Skeletal muscle tissue (tissue), 4 donors: ENCODE results near the gene STK11. TPM values are rescaled to one million over a fixed set of nuclear protein-coding genes. Genes with fewer than 3 reads are reported as not detected.
"Not testable (repeated sequence)": the region's sequence is repeated elsewhere in the genome, so short reads cannot be mapped to it uniquely, and the experiment has no call there.

Source experiments
- H3K27ac ChIP-seq: one replicate; pipeline ENCODE4 v1.7.0; 2013; ENCODE audit warnings: mild to moderate bottlenecking, low read depth, low read length, inconsistent platforms
- H3K27me3 ChIP-seq, 3 donors: one replicate each; pipeline ENCODE4 v1.7.0; 2013; ENCODE audit warnings: low read length in 3 of 3; ENCODE audit not compliant: control insufficient read depth in 3 of 3, insufficient read depth in 3 of 3
- H3K36me3 ChIP-seq, 3 donors: one replicate each; pipeline ENCODE4 v1.7.0; 2013; ENCODE audit warnings: low read length in 3 of 3; ENCODE audit not compliant: control insufficient read depth in 3 of 3, insufficient read depth in 3 of 3
- H3K4me1 ChIP-seq, 3 donors: one replicate each; pipeline ENCODE4 v1.7.0; 2013; ENCODE audit warnings: low read length in 3 of 3, mild to moderate bottlenecking in 3 of 3; ENCODE audit not compliant: control insufficient read depth in 3 of 3, insufficient read depth in 3 of 3
- H3K4me3 ChIP-seq, 3 donors: one replicate each; pipeline ENCODE4 v1.7.0; 2013; ENCODE audit warnings: low read length in 3 of 3
- H3K9ac ChIP-seq, 3 donors: one replicate each; pipeline ENCODE4 v1.7.0; 2013; ENCODE audit warnings: low read length in 3 of 3, mild to moderate bottlenecking in 3 of 3, moderate library complexity in 2 of 3, low read depth in 1 of 3
- H3K9me3 ChIP-seq, 3 donors: one replicate each; pipeline ENCODE4 v1.7.0; 2013; ENCODE audit warnings: low read length in 3 of 3; ENCODE audit not compliant: control insufficient read depth in 3 of 3
- total RNA-seq: library from RNA; depleted of rRNA; stranded (reverse); fragments of >200 nt; gene quantifications from one replicate; pipeline ENCODE4 v1.2.3, GENCODE V29; 2014
- donor health status: Osteomylitis.

Gene STK11
- total RNA-seq, 1 donor from 2014 or later: 51.7 TPM

DNA sequence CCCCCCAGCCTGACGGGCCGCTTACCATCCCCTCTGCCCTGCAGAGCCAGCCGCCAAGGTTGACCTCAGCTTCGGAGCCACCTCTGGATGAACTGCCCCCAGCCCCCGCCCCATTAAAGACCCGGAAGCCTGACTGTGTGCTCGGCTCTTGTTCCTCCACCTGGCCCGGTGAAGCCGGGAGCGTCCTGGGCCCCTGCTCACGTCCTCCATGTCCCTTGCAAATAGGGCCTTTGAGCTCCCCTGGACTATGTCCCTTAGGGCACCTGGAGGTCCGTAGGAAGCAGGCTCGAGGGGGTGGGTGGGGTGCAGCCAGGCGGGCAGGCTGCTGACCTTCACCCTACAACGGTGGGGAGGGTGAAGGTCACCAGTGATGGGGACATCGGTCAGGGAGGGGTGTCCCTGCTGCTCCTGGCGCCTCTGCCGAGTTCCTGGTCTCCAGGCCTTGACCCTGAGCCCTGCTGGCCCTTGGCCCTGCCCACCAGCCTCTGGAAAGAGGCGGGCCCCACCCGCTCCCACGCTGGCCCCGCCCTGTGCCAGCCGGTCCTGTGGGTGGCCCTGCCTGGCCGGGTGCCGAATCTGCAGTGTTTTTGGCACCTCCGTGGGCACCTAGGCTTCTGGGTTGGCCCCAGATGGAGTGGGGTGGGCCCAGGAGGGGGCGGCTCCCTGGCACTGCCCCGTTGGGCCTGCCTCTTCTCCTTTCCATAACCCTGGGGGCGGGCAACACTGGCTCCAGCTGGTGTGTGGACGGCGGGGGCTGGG is 39.3 kb downstream of the STK11 start:
- H3K4me3 ChIP-seq: peak overlapping the region; percentile 40 to 58 (median 43)
- peak overlapping the region; percentile 77 to 94 (median 81) for H3K9ac ChIP-seq

GRCh38 chr19:1245494-1246264 is 40.1 kb downstream of the STK11 start:
- Histone ChIP-seq H3K27me3 (no peaks in the 10 kb centered on the region), H3K27ac (peak overlapping the region; percentile 100), H3K36me3 (no peaks in the 10 kb centered on the region), H3K4me1 (peaks cover 56 to 65% (median 63%) of the 10 kb centered on the region in 3 donors), H3K9me3 (no peaks in the 10 kb centered on the region), H3K9ac (peak overlapping the region; percentile 77 to 94 (median 81)), H3K4me3 (peak overlapping the region; percentile 14 to 32 (median 29))

More for the DNA sequence above, 39.3 kb downstream of the STK11 start:
- Histone ChIP-seq H3K36me3 (no peaks in the 10 kb centered on the region), H3K27me3 (no peaks in the 10 kb centered on the region), H3K4me1 (peaks cover 57 to 67% (median 66%) of the 10 kb centered on the region in 3 donors), H3K27ac (peak overlapping the region; percentile 100), H3K9me3 (no peaks in the 10 kb centered on the region)

DNA sequence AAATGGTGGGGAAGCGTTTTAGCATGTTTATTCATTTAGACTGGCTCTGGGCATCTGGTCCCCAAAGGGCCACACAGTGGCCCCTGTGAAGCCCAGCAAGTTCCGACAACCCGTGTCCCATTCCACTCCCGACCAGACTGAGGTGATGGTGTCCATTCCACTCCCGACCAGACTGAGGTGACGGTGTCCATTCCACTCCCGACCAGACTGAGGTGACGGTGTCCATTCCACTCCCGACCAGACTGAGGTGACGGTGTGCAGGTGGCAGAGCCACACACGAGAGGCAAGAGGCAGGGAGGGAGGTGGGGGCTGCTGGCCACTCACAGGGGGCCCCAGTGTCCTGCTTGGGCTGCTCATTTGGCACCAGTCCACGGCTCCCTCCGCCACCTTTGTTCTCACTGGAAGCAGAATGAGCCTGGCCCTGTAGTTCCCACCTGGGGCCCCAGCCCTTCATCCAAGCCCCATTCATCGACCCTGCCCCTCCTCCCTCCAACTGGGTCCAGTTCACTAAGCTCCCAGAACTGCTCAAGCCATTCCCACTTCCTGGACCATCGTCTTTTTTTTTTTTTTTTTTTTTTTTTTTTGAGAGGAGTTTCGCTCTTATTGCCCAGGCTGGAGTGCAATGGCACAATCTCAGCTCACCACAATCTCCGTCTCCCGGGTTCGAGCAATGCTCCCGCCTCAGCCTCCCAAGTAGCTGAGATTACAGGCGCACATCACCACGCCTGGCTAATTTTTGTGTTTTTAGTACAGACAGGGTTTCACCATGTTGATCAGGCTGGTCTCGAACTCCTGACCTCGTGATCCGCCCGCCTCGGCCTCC is 40.9 kb downstream of the STK11 start:
- H3K27ac ChIP-seq: peak overlapping the region; percentile 100
- H3K27me3 ChIP-seq, H3K36me3 ChIP-seq, H3K9me3 ChIP-seq: not testable (repeated sequence)
- H3K4me3 ChIP-seq: peak overlapping the region; percentile 14 to 24 (median 22)
- H3K4me1 ChIP-seq: peaks cover 54 to 61% (median 60%) of the 10 kb centered on the region in 3 donors
- H3K9ac ChIP-seq: peak overlapping the region; percentile 51 to 72 (median 67)

- Histone ChIP-seq H3K36me3 (peaks cover 0 to 9% (median 1%) of the 10 kb centered on the region in 3 donors), H3K9me3 (no peaks in the 10 kb centered on the region), H3K4me1 (peaks cover 52 to 66% (median 65%) of the 10 kb centered on the region in 3 donors), H3K9ac (peak overlapping the region; percentile 66 to 94 (median 90)), H3K4me3 (peak overlapping the region; percentile 31 to 73 (median 70)), H3K27ac (peak overlapping the region; percentile 100), H3K27me3 (no peaks in the 10 kb centered on the region)
These were observed 42.2 kb downstream of the STK11 start for GRCh38 chr19:1247748-1248138.

DNA sequence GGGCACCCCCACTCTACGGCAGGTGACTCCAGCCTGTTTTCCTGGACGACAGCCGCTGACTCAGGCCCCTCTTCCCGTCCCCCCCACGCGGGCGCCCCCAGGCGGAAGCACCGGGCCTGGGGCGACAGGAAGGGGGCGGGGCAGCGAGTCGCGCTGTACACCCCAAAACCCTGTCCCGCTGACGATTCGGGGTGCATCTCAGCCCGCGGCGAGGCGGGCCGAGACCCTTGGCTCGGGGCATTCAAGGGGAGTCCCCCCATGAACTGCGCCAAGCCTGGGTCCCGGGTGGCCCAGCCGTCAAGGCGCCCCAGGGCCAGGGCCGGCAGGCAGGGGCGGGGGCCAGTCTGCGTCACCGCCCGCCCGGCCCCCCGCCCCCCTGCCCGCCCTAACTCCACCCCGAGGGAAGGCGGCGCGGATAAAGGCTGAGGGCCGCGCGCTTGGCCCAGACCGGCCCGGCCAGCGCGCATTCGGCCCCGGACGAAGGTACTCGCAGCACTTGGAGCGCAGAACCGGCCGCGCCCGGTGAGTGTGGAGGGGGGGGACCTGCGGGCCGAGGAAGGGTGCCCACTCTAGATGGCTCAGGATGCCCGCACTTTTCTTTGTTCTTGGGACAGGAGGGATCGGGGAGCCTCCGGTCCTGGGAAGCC is 42.7 kb downstream of the STK11 start, which contains the start of gene MIDN:
Gene MIDN, plus strand, starts transcription at position 445 of the 647 bp plus-strand sequence. CDS start 1,714 bp downstream, outside the sequence.
- peaks cover 47 to 63% (median 61%) of the 10 kb centered on the region in 3 donors for H3K4me1 ChIP-seq
- H3K36me3 ChIP-seq: peaks cover 0 to 9% (median 1%) of the 10 kb centered on the region in 3 donors

DNA sequence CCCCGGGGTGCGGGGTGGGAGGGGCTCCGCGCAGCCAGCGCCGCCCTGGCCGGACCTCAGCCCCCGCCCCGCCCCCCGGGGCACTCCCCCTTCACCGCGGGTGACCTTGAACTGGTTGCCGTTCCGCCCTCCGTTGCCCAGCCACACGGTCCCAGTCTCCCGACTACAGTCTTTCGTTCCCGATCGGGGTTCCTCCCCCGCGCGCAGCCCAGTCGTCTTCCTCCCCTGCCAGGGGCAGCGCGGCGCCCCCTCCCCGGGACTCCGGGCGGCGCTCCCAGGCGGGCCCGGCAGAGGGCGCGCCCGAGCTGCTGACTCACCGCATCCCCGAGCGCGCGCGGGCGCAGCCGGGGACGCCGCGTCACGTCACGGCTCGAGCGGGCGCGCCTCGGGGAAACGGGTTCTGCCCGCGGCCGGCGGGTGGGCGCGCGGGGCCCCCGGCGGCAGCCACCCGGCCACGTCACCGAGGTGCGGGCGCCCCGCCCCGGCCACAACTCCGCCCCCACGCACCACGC is 43.3 kb downstream of the STK11 start:
- H3K27me3 ChIP-seq: no peaks in the 10 kb centered on the region
- peak overlapping the region; percentile 88 to 94 (median 90) for H3K9ac ChIP-seq
- peak overlapping the region; percentile 100 for H3K27ac ChIP-seq
- peak overlapping the region; percentile 52 to 79 (median 72) for H3K4me3 ChIP-seq
- peaks cover 1 to 9% (median 2%) of the 10 kb centered on the region in 3 donors for H3K36me3 ChIP-seq
- peaks cover 45 to 63% (median 61%) of the 10 kb centered on the region in 3 donors for H3K4me1 ChIP-seq
- no peaks in the 10 kb centered on the region for H3K9me3 ChIP-seq

More for the DNA sequence above, 42.7 kb downstream of the STK11 start, which contains the start of gene MIDN:
- Histone ChIP-seq H3K9ac (peak within 1 kb of the TSS; percentile 88 to 94 (median 90)), H3K9me3 (no peaks in the 10 kb centered on the region), H3K4me3 (peak within 1 kb of the TSS; percentile 56 to 79 (median 72)), H3K27ac (peak within 1 kb of the TSS; percentile 100), H3K27me3 (no peaks in the 10 kb centered on the region)

GRCh38 chr19:1249298-1249989 is 43.9 kb downstream of the STK11 start:
- Histone ChIP-seq H3K36me3 (peaks cover 3 to 14% (median 7%) of the 10 kb centered on the region in 3 donors), H3K27ac (peak overlapping the region; percentile 100), H3K4me1 (peaks cover 46 to 63% (median 61%) of the 10 kb centered on the region in 3 donors), H3K9me3 (no peaks in the 10 kb centered on the region), H3K4me3 (peak overlapping the region; percentile 54 to 74 (median 72)), H3K27me3 (no peaks in the 10 kb centered on the region), H3K9ac (peak overlapping the region; percentile 74 to 90 (median 88))

DNA sequence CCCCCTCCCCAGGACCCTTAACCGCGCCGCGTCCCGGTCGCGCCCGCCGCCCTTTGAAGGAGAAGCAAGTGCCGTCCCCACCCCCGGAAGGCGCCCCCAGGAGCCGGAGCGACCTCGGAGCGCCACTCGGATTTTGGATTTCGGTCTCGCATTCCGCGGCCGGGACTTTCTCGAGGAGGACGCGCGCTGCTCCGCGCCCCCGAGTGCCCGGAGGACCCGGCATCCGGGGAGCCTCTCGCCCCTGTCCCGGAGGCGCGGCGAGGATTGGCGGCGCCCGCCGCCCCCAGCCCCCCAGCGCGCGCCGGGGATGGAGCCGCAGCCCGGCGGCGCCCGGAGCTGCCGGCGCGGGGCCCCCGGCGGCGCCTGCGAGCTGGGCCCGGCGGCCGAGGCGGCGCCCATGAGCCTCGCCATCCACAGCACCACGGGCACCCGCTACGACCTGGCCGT is 44.4 kb downstream of the STK11 start:
- Histone ChIP-seq H3K36me3 (peaks cover 9 to 20% (median 13%) of the 10 kb centered on the region in 3 donors), H3K27me3 (no peaks in the 10 kb centered on the region), H3K9ac (peak overlapping the region; percentile 61 to 83 (median 74)), H3K9me3 (no peaks in the 10 kb centered on the region), H3K27ac (peak overlapping the region; percentile 100), H3K4me1 (peaks cover 45 to 63% (median 61%) of the 10 kb centered on the region in 3 donors), H3K4me3 (peak overlapping the region; percentile 54 to 74 (median 72))
